SK-N-SH (cell line): ENCODE data around the gene CTBP2. TPM values are rescaled to one million over a fixed set of nuclear protein-coding genes. Genes with fewer than 3 reads are reported as not detected.

Source experiments
- CTCF ChIA-PET: fragments of 300-600, 350-600 bp; formaldehyde crosslinking; extraction: SDS; loops from one replicate; lab custom pipeline; 2021; lab: Yijun Ruan, JAX
- POLR2A ChIA-PET: fragments of 350-600 bp; sonication (Branson Sonifier 250); formaldehyde crosslinking; extraction: SDS; loops from one replicate; lab custom pipeline; 2020; ENCODE audit warnings: antibody characterized with exemption, inconsistent platforms; lab: Yijun Ruan, JAX
- DNase-seq: peaks from one replicate; pipeline ENCODE4 v3.0.0; 2012
- H2AFZ ChIP-seq: fragments of 200-600 bp; sonication (generic); 2 replicates; pipeline ENCODE4 v1.8.1; 2016; ENCODE audit warnings: antibody characterized with exemption, mild to moderate bottlenecking, low read depth
- H3F3A ChIP-seq: fragments of 200-600 bp; sonication (generic); replicated peaks from 2 replicates; pipeline ENCODE3; 2016; ENCODE audit warnings: antibody characterized with exemption, mild to moderate bottlenecking; ENCODE audit not compliant: insufficient read depth
- H3K27ac ChIP-seq, 2 experiments: fragments of 200-500 bp in 1 of 2; fragments of 200-600 bp in 1 of 2; sonication (Bioruptor generic) in 1 of 2; sonication (generic), shearing (Covaris generic) in 1 of 2; 2 replicates each; pipeline versions ENCODE4 v1.5.1 to v1.6.1; 2014 to 2016; ENCODE audit warnings: low read depth in 2 of 2, inconsistent platforms in 1 of 2, low read length in 1 of 2, mild to moderate bottlenecking in 1 of 2, mixed read lengths in 1 of 2
- H3K27me3 ChIP-seq: fragments of 200-600 bp; sonication (generic), shearing (Covaris generic); 2 replicates; pipeline ENCODE4 v1.6.1; 2016; ENCODE audit warnings: mixed run types; ENCODE audit not compliant: insufficient read depth
- H3K36me3 ChIP-seq, 2 experiments: fragments of 200-500 bp in 1 of 2; fragments of 200-600 bp in 1 of 2; sonication (Bioruptor generic) in 1 of 2; sonication (generic) in 1 of 2; replicated peaks in 1 of 2; 2 replicates each; pipeline versions ENCODE3 to v1.5.1; 2014 to 2016; ENCODE audit warnings: low read length in 1 of 2, mild to moderate bottlenecking in 1 of 2; ENCODE audit not compliant: insufficient read depth in 2 of 2, control insufficient read depth in 1 of 2
- H3K4me1 ChIP-seq, 2 experiments: fragments of 200-500 bp in 1 of 2; fragments of 200-600 bp in 1 of 2; sonication (Bioruptor generic) in 1 of 2; sonication (generic), shearing (Covaris generic) in 1 of 2; 2 replicates each; pipeline versions ENCODE4 v1.5.1 to v1.6.1; 2014 to 2016; ENCODE audit warnings: low read depth in 1 of 2, low read length in 1 of 2, mixed run types in 1 of 2; ENCODE audit not compliant: insufficient read depth in 2 of 2, control insufficient read depth in 1 of 2
- H3K4me2 ChIP-seq: fragments of 200-600 bp; sonication (generic), shearing (Covaris generic); 2 replicates; pipeline ENCODE4 v1.6.1; 2017; ENCODE audit warnings: mixed run types
- H3K4me3 ChIP-seq, 2 experiments: fragments of 200-500 bp in 1 of 2; fragments of 200-600 bp in 1 of 2; sonication (Bioruptor generic) in 1 of 2; sonication (generic), shearing (Covaris generic) in 1 of 2; 2 replicates each; pipeline versions ENCODE4 v1.5.1 to v1.8.1; 2014 to 2016; ENCODE audit warnings: low read depth in 2 of 2, inconsistent platforms in 1 of 2, low read length in 1 of 2, mild to moderate bottlenecking in 1 of 2, mixed read lengths in 1 of 2, moderate library complexity in 1 of 2
- H3K79me2 ChIP-seq: fragments of 200-600 bp; sonication (generic); 2 replicates; pipeline ENCODE4 v1.8.1; 2017; ENCODE audit warnings: mild to moderate bottlenecking; ENCODE audit not compliant: insufficient read depth
- H3K9ac ChIP-seq: fragments of 200-600 bp; sonication (generic); 2 replicates; pipeline ENCODE4 v1.6.1; 2017; ENCODE audit warnings: mixed run types
- H3K9me2 ChIP-seq: fragments of 200-600 bp; sonication (generic); 2 replicates; pipeline ENCODE4 v1.6.1; 2017; ENCODE audit warnings: mixed run types
- H3K9me3 ChIP-seq: fragments of 200-600 bp; sonication (generic); 2 replicates; pipeline ENCODE4 v1.6.1; 2017; ENCODE audit warnings: mixed run types, mild to moderate bottlenecking, moderate library complexity
- H4K20me1 ChIP-seq: fragments of 200-600 bp; sonication (generic); 2 replicates; pipeline ENCODE4 v1.6.1; 2017; ENCODE audit warnings: mild to moderate bottlenecking, mixed run types; ENCODE audit not compliant: insufficient read depth
- CHD2 ChIP-seq: fragments of 150-350 bp; IDR thresholded peaks from 2 replicates; pipeline ENCODE4 v1.6.1; 2018; ENCODE audit warnings: low read length; ENCODE audit not compliant: partially characterized antibody
- CTCF ChIP-seq: fragments of 200-600 bp; sonication (generic); IDR thresholded peaks from 2 replicates; pipeline ENCODE4 v1.6.1; 2017; ENCODE audit warnings: antibody characterized with exemption, mild to moderate bottlenecking, moderate library complexity
- EP300 ChIP-seq, 2 experiments: IDR thresholded peaks; 2 replicates each; pipeline versions ENCODE4 v1.4.0 to v1.6.1; 2012; ENCODE audit warnings: borderline replicate concordance in 1 of 2, low read depth in 1 of 2, low read length in 1 of 2
- FOSL2 ChIP-seq: IDR thresholded peaks from 2 replicates; pipeline ENCODE4 v1.4.0; 2012; ENCODE audit warnings: low read depth, mild to moderate bottlenecking, moderate library complexity, borderline replicate concordance
- IRF3 ChIP-seq: fragments of 150-350 bp; IDR thresholded peaks from 2 replicates; pipeline ENCODE4 v1.6.1; 2016; ENCODE audit warnings: mild to moderate bottlenecking, low read depth, low read length
- JUND ChIP-seq: IDR thresholded peaks from 2 replicates; pipeline ENCODE4 v1.4.0; 2012
- MAX ChIP-seq: IDR thresholded peaks from 2 replicates; pipeline ENCODE4 v1.4.0; 2012; ENCODE audit warnings: low read depth
- MXI1 ChIP-seq: IDR thresholded peaks from 2 replicates; pipeline ENCODE4 v1.6.1; 2012; ENCODE audit warnings: mild to moderate bottlenecking, low read depth, low read length, improper control_type of control experiment
- NFIC ChIP-seq: IDR thresholded peaks from 2 replicates; pipeline ENCODE4 v1.4.0; 2012; ENCODE audit warnings: borderline replicate concordance
- NRF1 ChIP-seq: IDR thresholded peaks from 2 replicates; pipeline ENCODE4 v1.6.1; 2012; ENCODE audit warnings: low read depth, mild to moderate bottlenecking, low read length
- POLR2AphosphoS5 ChIP-seq: IDR thresholded peaks from 2 replicates; pipeline ENCODE4 v1.6.1; 2012; ENCODE audit warnings: low read depth, low read length
- RAD21 ChIP-seq: IDR thresholded peaks from 2 replicates; pipeline ENCODE4 v1.6.1; 2012; ENCODE audit warnings: mild to moderate bottlenecking, low read length
- RCOR1 ChIP-seq: fragments of 150-350 bp; IDR thresholded peaks from 2 replicates; pipeline ENCODE4 v1.6.1; 2017; ENCODE audit warnings: antibody characterized with exemption, low read length
- RFX5 ChIP-seq: IDR thresholded peaks from 2 replicates; pipeline ENCODE4 v1.6.1; 2012; ENCODE audit warnings: mild to moderate bottlenecking, improper control_type of control experiment, low read length
- RXRA ChIP-seq: IDR thresholded peaks from 2 replicates; pipeline ENCODE4 v1.4.0; 2012; ENCODE audit warnings: low read depth, mild to moderate bottlenecking, borderline replicate concordance
- SIN3A ChIP-seq: IDR thresholded peaks from 2 replicates; pipeline ENCODE4 v1.6.1; 2012; ENCODE audit warnings: low read depth, mild to moderate bottlenecking, low read length, moderate library complexity, borderline replicate concordance
- TAF1 ChIP-seq: IDR thresholded peaks from 2 replicates; pipeline ENCODE4 v1.6.1; 2012; ENCODE audit warnings: low read depth, mild to moderate bottlenecking, low read length, moderate library complexity, borderline replicate concordance
- TCF12 ChIP-seq: IDR thresholded peaks from 2 replicates; pipeline ENCODE4 v1.4.0; 2012
- USF1 ChIP-seq: IDR thresholded peaks from 2 replicates; pipeline ENCODE4 v1.4.0; 2012; ENCODE audit warnings: low read depth, borderline replicate concordance
- USF2 ChIP-seq: fragments of 150-350 bp; IDR thresholded peaks from 2 replicates; pipeline ENCODE4 v1.6.1; 2017; ENCODE audit warnings: antibody characterized with exemption, low read length, low read depth, borderline replicate concordance
- ZBTB33 ChIP-seq: IDR thresholded peaks from 2 replicates; pipeline ENCODE4 v1.4.0; 2012; ENCODE audit warnings: low read depth, borderline replicate concordance
- WGBS: methylation state at CpG from one replicate; pipeline ENCODE4 v1.1.6; 2017; ENCODE audit warnings: low lambda C conversion rate; 5-methylcytosine and 5-hydroxymethylcytosine counted together
- polyA plus RNA-seq, 3 experiments: library from polyadenylated mRNA; depleted of rRNA; stranded (reverse); fragments of >200 nt; gene quantifications; 2 replicates each; pipeline ENCODE4 v1.2.3, GENCODE V29; 2012

CTBP2 gene
- polyA plus RNA-seq, 1 of the 3 experiments (the other 2 are of a cell fraction), result 69.7 TPM

GRCh38 chr10:125124907-125125306 lies 35.5 kb downstream of the CTBP2 start (continued):
- TF ChIP-seq CTCF, result no peak
- no peak for TF ChIP-seq JUND
- TF ChIP-seq NFIC, result no peak
- TF ChIP-seq TCF12, result no peak
- TF ChIP-seq, all 33 proteins: peak for 0

- DNase-seq, result no peak
- no peak overlapping the region for H3K4me3 ChIP-seq
Measured at GRCh38 chr10:125124115-125124487, 36.3 kb downstream of the CTBP2 start.

More at GRCh38 chr10:125124115-125124487, 36.3 kb downstream of the CTBP2 start:
- whole genome bisulfite sequencing, result 87% methylated on average over 9 of the region's 11 CpGs
- Histone ChIP-seq H4K20me1 (peaks cover 98% of the 10 kb centered on the region), H3K9me2 (no peaks in the 10 kb centered on the region), H3K9me3 (no peaks in the 10 kb centered on the region), H3F3A (no peaks in the 10 kb centered on the region), H3K27ac (peak overlapping the region in 1 of 2 experiments; percentile 28; a peak in 1 of 4 replicates), H3K4me1 (peaks cover 19 to 21% of the 10 kb centered on the region in 2 experiments; a peak in 2 of 4 replicates), H2AFZ (no peak overlapping the region), H3K79me2 (peaks cover 100% of the 10 kb centered on the region), H3K36me3 (peaks cover 6 to 33% of the 10 kb centered on the region in 2 experiments), H3K9ac (no peak overlapping the region), H3K27me3 (no peaks in the 10 kb centered on the region), H3K4me2 (no peak overlapping the region)
- POLR2A ChIA-PET, result no interaction called here
- CTCF ChIA-PET, result no interaction called here
- no peak for TF ChIP-seq ZBTB33
- TF ChIP-seq RFX5, result no peak
- no peak for TF ChIP-seq USF1
- no peak for TF ChIP-seq MAX
- no peak for TF ChIP-seq TAF1
- no peak for TF ChIP-seq IRF3
- no peak for TF ChIP-seq RCOR1
- TF ChIP-seq POLR2AphosphoS5, result no peak
- no peak for TF ChIP-seq JUND
- TF ChIP-seq CTCF, result no peak
- no peak for TF ChIP-seq SIN3A
- TF ChIP-seq NRF1, result no peak
- TF ChIP-seq RAD21, result no peak
- TF ChIP-seq FOSL2, result no peak
- TF ChIP-seq EP300 (IDR thresholded peaks at IDR 0.05; ENCODE audit: borderline replicate concordance in 1 of 2, low read depth in 1 of 2, low read length in 1 of 2), result no peak
- no peak for TF ChIP-seq CHD2
- TF ChIP-seq USF2, result no peak
- no peak for TF ChIP-seq MXI1
- TF ChIP-seq RXRA, result no peak
